ENCODE results near the gene TBC1D20.

The TBC1D20 gene

DNA sequence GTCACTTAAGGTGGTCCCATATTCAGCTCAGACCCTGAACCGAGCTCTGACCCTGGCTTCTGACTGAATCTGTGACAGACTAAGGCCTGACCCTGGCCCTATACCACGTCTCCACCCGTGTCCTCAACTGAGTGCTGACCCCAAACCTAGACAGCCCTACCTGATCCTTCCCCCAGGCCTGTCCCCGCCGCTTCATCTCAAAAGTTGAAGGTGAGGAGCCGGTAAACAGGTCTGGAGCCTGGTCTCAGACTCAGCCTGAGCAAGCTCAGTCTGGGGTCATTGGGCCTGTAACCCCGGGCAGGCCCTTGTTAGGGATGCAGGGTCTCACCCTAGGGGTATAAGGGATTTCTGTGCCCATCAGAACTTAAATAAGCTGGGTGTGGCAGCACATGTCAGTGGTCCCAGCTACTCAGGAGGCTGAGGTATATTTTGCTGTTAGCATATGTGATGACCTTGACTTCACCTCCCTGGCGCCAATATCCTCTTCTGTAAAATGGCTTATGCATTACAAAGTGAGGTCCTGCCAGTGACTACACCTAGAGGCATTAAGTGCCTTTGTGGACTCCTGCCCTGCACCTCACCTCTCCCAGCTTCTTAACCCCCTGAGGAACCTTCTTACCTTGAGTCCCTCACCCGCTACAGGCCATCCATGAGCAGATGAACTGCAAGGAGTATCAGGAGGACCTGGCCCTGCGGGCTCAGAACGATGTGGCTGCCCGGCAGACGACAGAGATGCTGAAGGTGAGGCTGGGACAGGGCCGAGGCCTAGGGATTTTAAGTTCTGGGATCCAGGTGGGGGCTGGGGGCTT, 34.3 kb downstream of the TBC1D20 start:
- intact Hi-C loops (cut with micrococcal nuclease) = no loop called here
- Mint-ChIP-seq H3K27ac (no peak overlapping the region), H3K36me3 (ENCODE audit: low read depth) (peaks cover 97% of the 10 kb centered on the region), H3K9me3 (no peaks in the 10 kb centered on the region), H3K4me3 (no peak overlapping the region), H3K27me3 (no peaks in the 10 kb centered on the region), H3K4me1 (ENCODE audit: low read depth) (peaks cover 5% of the 10 kb centered on the region)

GRCh38 chr20:427401-427800, 34.9 kb downstream of the TBC1D20 start:
- no peaks in the 10 kb centered on the region for H3K27me3 Mint-ChIP-seq
- H3K4me3 Mint-ChIP-seq = no peak overlapping the region

GRCh38 chr20:426566-426965, 35.8 kb downstream of the TBC1D20 start:
- intact Hi-C loops (cut with micrococcal nuclease) = no loop called here
- Mint-ChIP-seq H3K27ac (no peak overlapping the region), H3K27me3 (no peaks in the 10 kb centered on the region), H3K4me1 (ENCODE audit: low read depth) (peaks cover 5% of the 10 kb centered on the region), H3K4me3 (no peak overlapping the region), H3K36me3 (ENCODE audit: low read depth) (peaks cover 97% of the 10 kb centered on the region), H3K9me3 (no peaks in the 10 kb centered on the region)

More at GRCh38 chr20:427401-427800, 34.9 kb downstream of the TBC1D20 start:
- Mint-ChIP-seq H3K9me3 (no peaks in the 10 kb centered on the region), H3K36me3 (ENCODE audit: low read depth) (peaks cover 97% of the 10 kb centered on the region), H3K27ac (no peak overlapping the region), H3K4me1 (ENCODE audit: low read depth) (peaks cover 5% of the 10 kb centered on the region)
- intact Hi-C loops (cut with micrococcal nuclease) = no loop called here

DNA sequence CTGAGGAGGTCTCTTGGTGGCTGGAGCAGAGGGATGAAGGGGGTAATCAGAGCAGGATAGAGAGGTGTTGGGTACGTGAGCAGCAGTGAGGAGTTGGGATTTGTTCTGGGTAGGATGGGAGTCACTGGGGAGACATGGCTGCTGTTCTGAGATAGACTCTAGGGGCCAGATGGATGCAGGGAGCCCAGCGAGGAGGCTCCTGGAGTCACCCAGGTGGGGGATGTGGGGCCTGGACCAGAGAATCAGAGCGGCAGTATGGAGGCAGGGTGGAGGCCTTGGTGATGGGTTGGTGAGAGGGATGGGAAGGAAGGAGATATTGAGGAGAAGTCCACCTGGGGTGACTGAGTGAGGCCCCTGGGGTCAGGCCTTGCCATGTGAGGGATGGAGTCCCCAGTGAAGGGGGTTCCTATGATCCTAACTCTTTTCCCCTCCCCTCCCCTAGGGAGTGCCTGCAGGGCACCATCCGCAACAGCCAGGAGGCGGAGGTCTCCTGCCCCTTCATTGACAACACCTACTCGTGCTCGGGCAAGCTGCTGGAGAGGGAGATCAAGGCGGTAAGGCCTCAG, 40.6 kb downstream of the TBC1D20 start:
- Mint-ChIP-seq H3K9me3 (no peaks in the 10 kb centered on the region), H3K4me3 (no peak overlapping the region), H3K4me1 (ENCODE audit: low read depth) (no peaks in the 10 kb centered on the region), H3K36me3 (ENCODE audit: low read depth) (peaks cover 97% of the 10 kb centered on the region), H3K27me3 (no peaks in the 10 kb centered on the region), H3K27ac (peak overlapping the region; percentile 6)
- intact Hi-C loops (cut with micrococcal nuclease) = no loop called here

DNA sequence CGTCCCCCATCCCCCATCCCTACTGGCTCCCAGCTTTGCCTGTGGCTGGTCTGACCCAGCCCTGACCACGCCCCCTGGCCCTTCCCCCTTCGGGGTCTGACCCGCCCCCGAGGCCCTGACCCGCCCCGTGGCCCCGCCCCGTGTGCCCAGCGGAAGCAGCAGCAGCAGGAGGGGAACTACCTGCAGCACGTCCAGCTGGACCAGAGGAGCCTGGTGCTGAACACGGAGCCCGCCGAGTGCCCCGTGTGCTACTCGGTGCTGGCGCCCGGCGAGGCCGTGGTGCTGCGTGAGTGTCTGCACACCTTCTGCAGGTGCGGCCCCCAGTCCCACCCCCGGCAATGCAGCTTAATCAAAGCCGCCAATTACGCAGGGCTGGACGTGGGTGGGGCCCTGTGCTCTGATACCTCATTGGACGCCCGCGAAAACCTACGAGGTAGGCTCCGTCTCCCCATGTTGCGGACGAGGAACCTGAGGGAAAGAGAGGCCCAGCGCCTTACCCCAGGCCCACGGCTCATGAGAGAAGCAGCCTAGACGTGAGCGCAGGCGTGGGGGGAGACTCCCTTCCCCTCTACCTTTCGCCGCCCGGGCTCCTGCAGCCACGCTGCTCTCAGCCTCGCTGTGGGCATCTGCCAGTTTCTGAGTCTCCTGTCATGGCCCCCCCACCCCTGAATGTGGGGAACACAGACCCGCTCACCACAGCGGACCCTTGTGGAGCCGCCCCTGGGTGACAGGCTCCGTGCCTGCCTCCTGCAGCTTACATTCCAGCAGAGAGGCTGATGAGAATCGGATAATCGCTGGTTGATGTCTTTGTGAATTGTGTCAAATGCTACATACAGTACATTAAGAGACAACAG, 41.4 kb downstream of the TBC1D20 start:
- H3K4me1 Mint-ChIP-seq (ENCODE audit: low read depth) = peaks cover 1% of the 10 kb centered on the region
- intact Hi-C loops (cut with micrococcal nuclease) = no loop called here
- H3K27ac Mint-ChIP-seq = no peak overlapping the region
- H3K4me3 Mint-ChIP-seq = no peak overlapping the region
- H3K9me3 Mint-ChIP-seq = no peaks in the 10 kb centered on the region
- H3K36me3 Mint-ChIP-seq (ENCODE audit: low read depth) = peaks cover 97% of the 10 kb centered on the region
- no peaks in the 10 kb centered on the region for H3K27me3 Mint-ChIP-seq

DNA sequence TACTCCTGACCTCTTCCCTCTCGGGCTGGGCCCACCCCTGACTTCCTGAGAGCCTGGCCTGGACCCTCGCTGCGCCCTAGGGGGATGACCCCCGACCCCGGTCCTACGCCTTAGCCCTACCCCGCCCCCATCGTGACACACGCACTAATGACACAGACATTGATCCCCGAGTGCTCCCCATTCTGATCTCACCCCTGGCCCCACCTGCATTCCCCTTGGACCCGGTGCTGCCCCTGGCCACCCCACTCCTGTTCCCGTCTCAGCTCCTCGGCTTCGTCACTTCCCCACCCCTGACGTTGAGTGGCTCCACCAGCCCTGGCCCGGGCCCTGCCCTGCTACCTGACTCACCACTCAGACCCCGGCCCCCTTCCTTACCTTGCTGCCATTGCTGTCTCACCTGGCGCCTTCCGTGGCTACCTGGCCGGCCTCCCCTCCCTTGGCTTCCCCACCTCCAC, 42.1 kb downstream of the TBC1D20 start:
- Mint-ChIP-seq H3K36me3 (ENCODE audit: low read depth) (peaks cover 97% of the 10 kb centered on the region), H3K9me3 (no peaks in the 10 kb centered on the region), H3K4me3 (no peak overlapping the region), H3K4me1 (ENCODE audit: low read depth) (peaks cover 9% of the 10 kb centered on the region), H3K27me3 (no peaks in the 10 kb centered on the region), H3K27ac (no peak overlapping the region)
- intact Hi-C loops (cut with micrococcal nuclease) = no loop called here

DNA sequence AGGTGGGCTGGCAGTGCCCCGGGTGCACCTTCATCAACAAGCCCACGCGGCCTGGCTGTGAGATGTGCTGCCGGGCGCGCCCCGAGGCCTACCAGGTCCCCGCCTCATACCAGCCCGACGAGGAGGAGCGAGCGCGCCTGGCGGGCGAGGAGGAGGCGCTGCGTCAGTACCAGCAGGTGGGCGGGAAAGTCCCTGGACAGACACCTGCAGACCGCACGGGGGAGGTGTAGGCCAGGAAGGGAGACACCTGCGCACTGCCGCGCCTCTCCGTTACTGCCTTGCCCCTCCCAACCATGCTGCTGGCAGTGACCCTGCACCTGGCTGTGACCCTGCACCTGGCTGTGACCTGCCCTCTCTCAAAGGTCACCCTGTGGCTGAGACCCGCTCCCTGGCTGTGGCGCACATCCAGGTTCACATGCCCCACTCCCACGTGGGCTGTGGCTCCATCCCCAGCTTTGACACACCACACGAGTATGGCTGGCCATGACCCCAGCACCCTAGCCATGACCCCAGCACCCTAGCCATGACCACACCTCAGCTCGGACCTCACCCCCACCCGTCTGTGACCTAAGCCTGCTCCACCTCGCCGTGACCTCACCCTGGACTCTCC, 42.7 kb downstream of the TBC1D20 start:
- H3K36me3 Mint-ChIP-seq (ENCODE audit: low read depth) = peaks cover 93% of the 10 kb centered on the region
- H3K27ac Mint-ChIP-seq = no peak overlapping the region
- intact Hi-C loops (cut with micrococcal nuclease) = no loop called here

GRCh38 chr20:418858-419365, 43.4 kb downstream of the TBC1D20 start:
- intact Hi-C loops (cut with micrococcal nuclease) = no loop called here
- peaks cover 85% of the 10 kb centered on the region for H3K36me3 Mint-ChIP-seq (ENCODE audit: low read depth)
- H3K4me1 Mint-ChIP-seq (ENCODE audit: low read depth) = peaks cover 10% of the 10 kb centered on the region
- no peak overlapping the region for H3K4me3 Mint-ChIP-seq
- no peak overlapping the region for H3K27ac Mint-ChIP-seq
- H3K27me3 Mint-ChIP-seq = no peaks in the 10 kb centered on the region
- no peaks in the 10 kb centered on the region for H3K9me3 Mint-ChIP-seq

More for the DNA sequence above, 42.7 kb downstream of the TBC1D20 start:
- H3K4me3 Mint-ChIP-seq = no peak overlapping the region
- H3K4me1 Mint-ChIP-seq (ENCODE audit: low read depth) = peaks cover 10% of the 10 kb centered on the region
- H3K27me3 Mint-ChIP-seq = no peaks in the 10 kb centered on the region
- H3K9me3 Mint-ChIP-seq = no peaks in the 10 kb centered on the region

GRCh38 chr20:417801-418342, 44.5 kb downstream of the TBC1D20 start:
- Mint-ChIP-seq H3K27ac (no peak overlapping the region), H3K27me3 (no peaks in the 10 kb centered on the region), H3K9me3 (no peaks in the 10 kb centered on the region), H3K36me3 (ENCODE audit: low read depth) (peaks cover 86% of the 10 kb centered on the region), H3K4me3 (no peak overlapping the region), H3K4me1 (ENCODE audit: low read depth) (peaks cover 16% of the 10 kb centered on the region)
- intact Hi-C loops (cut with micrococcal nuclease) = no loop called here

DNA sequence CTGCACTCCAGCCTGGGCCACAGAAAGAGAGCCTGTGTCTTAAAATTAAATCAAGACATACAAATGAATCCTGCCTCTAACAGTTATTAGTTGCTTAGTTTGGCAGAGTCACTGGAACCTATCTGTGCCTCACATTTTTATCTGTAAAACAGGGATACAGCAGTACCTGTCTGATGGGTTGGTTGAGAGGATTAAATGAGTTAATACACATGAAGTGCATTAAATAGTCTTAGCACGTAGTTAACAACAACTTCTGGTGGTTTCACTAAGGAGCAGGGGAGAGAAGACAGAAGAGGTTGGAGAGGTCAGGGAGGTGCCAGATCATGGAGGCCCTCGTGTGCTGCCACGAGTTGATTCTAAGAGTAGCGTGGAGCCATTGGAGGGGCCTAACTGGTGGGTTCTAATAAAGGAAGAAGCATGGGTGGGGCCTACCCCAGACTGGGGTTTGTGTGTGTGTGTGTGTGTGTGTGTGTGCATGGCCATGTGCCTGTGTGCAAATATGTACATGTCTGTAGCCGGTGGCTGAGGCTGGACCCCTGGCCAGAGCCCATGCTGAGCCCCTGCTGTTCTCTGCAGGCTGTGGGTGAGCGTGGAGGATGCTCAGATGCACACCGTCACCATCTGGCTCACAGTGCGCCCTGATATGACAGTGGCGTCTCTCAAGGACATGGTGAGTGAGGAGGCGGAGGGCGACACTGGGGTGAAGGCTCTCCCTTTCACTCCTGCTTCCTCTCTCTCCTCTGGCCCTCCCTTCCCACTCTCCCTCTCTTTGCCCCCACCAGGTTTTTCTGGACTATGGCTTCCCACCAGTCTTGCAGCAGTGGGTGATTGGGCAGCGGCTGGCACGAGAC, 45.2 kb downstream of the TBC1D20 start:
- intact Hi-C loops (cut with micrococcal nuclease) = no loop called here

GRCh38 chr20:415820-416322, 46.5 kb downstream of the TBC1D20 start:
- H3K9me3 Mint-ChIP-seq = no peaks in the 10 kb centered on the region
- H3K4me1 Mint-ChIP-seq (ENCODE audit: low read depth) = peaks cover 21% of the 10 kb centered on the region
- H3K4me3 Mint-ChIP-seq = no peak overlapping the region
- intact Hi-C loops (cut with micrococcal nuclease) = no loop called here
- H3K36me3 Mint-ChIP-seq (ENCODE audit: low read depth) = peaks cover 86% of the 10 kb centered on the region
- H3K27ac Mint-ChIP-seq = no peak overlapping the region
- no peaks in the 10 kb centered on the region for H3K27me3 Mint-ChIP-seq

More for the DNA sequence above, 45.2 kb downstream of the TBC1D20 start:
- Mint-ChIP-seq H3K36me3 (ENCODE audit: low read depth) (peaks cover 86% of the 10 kb centered on the region), H3K27ac (no peak overlapping the region), H3K9me3 (no peaks in the 10 kb centered on the region), H3K4me1 (ENCODE audit: low read depth) (peaks cover 16% of the 10 kb centered on the region), H3K27me3 (no peaks in the 10 kb centered on the region), H3K4me3 (no peak overlapping the region)

- Mint-ChIP-seq H3K4me1 (ENCODE audit: low read depth) (peaks cover 36% of the 10 kb centered on the region), H3K27me3 (no peaks in the 10 kb centered on the region), H3K36me3 (ENCODE audit: low read depth) (peaks cover 85% of the 10 kb centered on the region), H3K9me3 (no peaks in the 10 kb centered on the region), H3K4me3 (no peak overlapping the region), H3K27ac (no peak overlapping the region)
- intact Hi-C loops (cut with micrococcal nuclease) = no loop called here
These were observed 48.2 kb downstream of the TBC1D20 start for GRCh38 chr20:414161-414560.

Data from dendritic cell treated with granulocyte-macrophage colony-stimulating factor and Interleukin-4, amounts not matched to agents 40 ng/mL and 50 ng/mL, for 4 days (primary cell).